ENCODE data around the gene GALM. TPM values are rescaled to one million over a fixed set of nuclear protein-coding genes. Genes with fewer than 3 reads are reported as not detected.
A peak's percentile ranks its signal among the peaks of the same experiment; 100 is the strongest.

Gene GALM
- total and polyA plus RNA-seq, 2 of the 13 experiments (the other 11 are each of a cell fraction or from before 2014, with no cell fraction given): 65.5 to 90.0 TPM

DNA sequence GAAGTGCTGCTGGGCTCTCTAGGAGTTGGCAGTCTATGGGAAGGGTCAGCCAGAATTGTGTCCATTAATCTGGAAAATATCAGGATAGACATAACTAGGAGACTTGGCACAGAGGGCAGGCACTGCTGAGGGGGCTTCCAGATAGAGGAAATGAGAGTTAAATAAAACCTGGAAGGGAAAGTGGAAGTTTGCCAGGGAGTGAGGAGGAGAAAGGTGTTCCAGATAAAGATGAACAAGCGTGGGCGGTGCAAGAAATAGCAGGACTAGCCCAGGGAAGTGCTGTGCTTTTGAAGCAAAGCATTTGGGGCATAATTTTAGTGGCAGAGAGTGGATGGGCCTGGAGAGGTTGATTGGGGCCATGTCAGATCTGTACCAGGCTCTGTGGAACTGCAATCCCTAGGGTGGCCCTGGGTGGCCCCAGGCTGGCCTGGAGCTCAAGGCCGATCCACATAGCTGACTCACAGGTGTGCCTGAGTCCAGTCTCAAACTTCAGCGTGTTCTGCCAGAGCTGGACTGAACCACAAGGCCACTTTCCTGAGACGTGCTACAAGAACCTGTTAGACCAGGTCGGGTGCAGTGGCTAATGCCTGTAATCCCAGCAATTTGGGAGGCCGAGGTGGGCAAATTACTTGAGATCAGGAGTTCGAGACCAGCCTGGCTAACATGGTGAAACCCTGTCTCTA is 26.9 kb downstream of the GALM start (continued):
- TF ChIP-seq THAP11 (CRISPR knock-in tag; IDR thresholded peaks at IDR 0.05): peak; percentile 62
- TF ChIP-seq ZNF746 (CRISPR knock-in tag; IDR thresholded peaks at IDR 0.05): 0 out of 2 replicates have a peak, but pooled peaks have one; percentile 53
- TF ChIP-seq, protein P1, sequence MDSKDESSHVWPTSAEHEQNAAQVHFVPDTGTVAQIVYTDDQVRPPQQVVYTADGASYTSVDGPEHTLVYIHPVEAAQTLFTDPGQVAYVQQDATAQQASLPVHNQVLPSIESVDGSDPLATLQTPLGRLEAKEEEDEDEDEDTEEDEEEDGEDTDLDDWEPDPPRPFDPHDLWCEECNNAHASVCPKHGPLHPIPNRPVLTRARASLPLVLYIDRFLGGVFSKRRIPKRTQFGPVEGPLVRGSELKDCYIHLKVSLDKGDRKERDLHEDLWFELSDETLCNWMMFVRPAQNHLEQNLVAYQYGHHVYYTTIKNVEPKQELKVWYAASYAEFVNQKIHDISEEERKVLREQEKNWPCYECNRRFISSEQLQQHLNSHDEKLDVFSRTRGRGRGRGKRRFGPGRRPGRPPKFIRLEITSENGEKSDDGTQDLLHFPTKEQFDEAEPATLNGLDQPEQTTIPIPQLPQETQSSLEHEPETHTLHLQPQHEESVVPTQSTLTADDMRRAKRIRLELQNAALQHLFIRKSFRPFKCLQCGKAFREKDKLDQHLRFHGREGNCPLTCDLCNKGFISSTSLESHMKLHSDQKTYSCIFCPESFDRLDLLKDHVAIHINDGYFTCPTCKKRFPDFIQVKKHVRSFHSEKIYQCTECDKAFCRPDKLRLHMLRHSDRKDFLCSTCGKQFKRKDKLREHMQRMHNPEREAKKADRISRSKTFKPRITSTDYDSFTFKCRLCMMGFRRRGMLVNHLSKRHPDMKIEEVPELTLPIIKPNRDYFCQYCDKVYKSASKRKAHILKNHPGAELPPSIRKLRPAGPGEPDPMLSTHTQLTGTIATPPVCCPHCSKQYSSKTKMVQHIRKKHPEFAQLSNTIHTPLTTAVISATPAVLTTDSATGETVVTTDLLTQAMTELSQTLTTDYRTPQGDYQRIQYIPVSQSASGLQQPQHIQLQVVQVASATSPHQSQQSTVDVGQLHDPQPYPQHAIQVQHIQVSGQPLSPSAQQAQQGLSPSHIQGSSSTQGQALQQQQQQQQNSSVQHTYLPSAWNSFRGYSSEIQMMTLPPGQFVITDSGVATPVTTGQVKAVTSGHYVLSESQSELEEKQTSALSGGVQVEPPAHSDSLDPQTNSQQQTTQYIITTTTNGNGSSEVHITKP (CRISPR knock-in tag; IDR thresholded peaks at IDR 0.05; ENCODE audit: low read depth): peak; percentile 95
- TF ChIP-seq, protein P2, sequence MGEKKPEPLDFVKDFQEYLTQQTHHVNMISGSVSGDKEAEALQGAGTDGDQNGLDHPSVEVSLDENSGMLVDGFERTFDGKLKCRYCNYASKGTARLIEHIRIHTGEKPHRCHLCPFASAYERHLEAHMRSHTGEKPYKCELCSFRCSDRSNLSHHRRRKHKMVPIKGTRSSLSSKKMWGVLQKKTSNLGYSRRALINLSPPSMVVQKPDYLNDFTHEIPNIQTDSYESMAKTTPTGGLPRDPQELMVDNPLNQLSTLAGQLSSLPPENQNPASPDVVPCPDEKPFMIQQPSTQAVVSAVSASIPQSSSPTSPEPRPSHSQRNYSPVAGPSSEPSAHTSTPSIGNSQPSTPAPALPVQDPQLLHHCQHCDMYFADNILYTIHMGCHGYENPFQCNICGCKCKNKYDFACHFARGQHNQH (CRISPR knock-in tag; IDR thresholded peaks at IDR 0.05): peak; percentile 50; the same call in 1 of the 2 replicates
- no peak for TF ChIP-seq ATF1 (CRISPR knock-in tag; IDR thresholded peaks at IDR 0.05)
- no peak for TF ChIP-seq FOXA1 (IDR thresholded peaks at IDR 0.05)
- TF ChIP-seq FOXA1 (CRISPR knock-in tag; IDR thresholded peaks at IDR 0.05): no peak
- TF ChIP-seq ZNF598 (CRISPR knock-in tag; IDR thresholded peaks at IDR 0.05; ENCODE audit: borderline replicate concordance): 0 out of 2 replicates have a peak, but pooled peaks have one; percentile 56
- TF ChIP-seq ZMYM2 (CRISPR knock-in tag; IDR thresholded peaks at IDR 0.05): peak; percentile 61; the same call in 1 of the 2 replicates
- TF ChIP-seq ZNF501 (CRISPR knock-in tag; IDR thresholded peaks at IDR 0.05): peak; percentile 69
- TF ChIP-seq MXI1 (IDR thresholded peaks at IDR 0.05; ENCODE audit: borderline replicate concordance, low read depth, low read length): peak; percentile 59; the same call in 1 of the 3 replicates
- peak; percentile 75; the same call in 1 of the 2 replicates for TF ChIP-seq ZNF782 (CRISPR knock-in tag; IDR thresholded peaks at IDR 0.05; ENCODE audit: borderline replicate concordance)
- TF ChIP-seq NCOA2 (CRISPR knock-in tag; IDR thresholded peaks at IDR 0.05): peak; percentile 38; the same call in 1 of the 2 replicates
- TF ChIP-seq, protein P3, sequence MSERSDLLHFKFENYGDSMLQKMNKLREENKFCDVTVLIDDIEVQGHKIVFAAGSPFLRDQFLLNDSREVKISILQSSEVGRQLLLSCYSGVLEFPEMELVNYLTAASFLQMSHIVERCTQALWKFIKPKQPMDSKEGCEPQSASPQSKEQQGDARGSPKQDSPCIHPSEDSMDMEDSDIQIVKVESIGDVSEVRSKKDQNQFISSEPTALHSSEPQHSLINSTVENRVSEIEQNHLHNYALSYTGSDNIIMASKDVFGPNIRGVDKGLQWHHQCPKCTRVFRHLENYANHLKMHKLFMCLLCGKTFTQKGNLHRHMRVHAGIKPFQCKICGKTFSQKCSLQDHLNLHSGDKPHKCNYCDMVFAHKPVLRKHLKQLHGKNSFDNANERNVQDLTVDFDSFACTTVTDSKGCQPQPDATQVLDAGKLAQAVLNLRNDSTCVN (CRISPR knock-in tag; IDR thresholded peaks at IDR 0.05; ENCODE audit: borderline replicate concordance): no peak
- TF ChIP-seq IRF2 (CRISPR knock-in tag; IDR thresholded peaks at IDR 0.05): peak; percentile 68
- 0 out of 2 replicates have a peak, but pooled peaks have one; percentile 47 for TF ChIP-seq ZNF230 (CRISPR knock-in tag; IDR thresholded peaks at IDR 0.05)
- TF ChIP-seq TCF7L2 (IDR thresholded peaks at IDR 0.05; ENCODE audit: low read depth, low read length): no peak
- TF ChIP-seq, protein P4, sequence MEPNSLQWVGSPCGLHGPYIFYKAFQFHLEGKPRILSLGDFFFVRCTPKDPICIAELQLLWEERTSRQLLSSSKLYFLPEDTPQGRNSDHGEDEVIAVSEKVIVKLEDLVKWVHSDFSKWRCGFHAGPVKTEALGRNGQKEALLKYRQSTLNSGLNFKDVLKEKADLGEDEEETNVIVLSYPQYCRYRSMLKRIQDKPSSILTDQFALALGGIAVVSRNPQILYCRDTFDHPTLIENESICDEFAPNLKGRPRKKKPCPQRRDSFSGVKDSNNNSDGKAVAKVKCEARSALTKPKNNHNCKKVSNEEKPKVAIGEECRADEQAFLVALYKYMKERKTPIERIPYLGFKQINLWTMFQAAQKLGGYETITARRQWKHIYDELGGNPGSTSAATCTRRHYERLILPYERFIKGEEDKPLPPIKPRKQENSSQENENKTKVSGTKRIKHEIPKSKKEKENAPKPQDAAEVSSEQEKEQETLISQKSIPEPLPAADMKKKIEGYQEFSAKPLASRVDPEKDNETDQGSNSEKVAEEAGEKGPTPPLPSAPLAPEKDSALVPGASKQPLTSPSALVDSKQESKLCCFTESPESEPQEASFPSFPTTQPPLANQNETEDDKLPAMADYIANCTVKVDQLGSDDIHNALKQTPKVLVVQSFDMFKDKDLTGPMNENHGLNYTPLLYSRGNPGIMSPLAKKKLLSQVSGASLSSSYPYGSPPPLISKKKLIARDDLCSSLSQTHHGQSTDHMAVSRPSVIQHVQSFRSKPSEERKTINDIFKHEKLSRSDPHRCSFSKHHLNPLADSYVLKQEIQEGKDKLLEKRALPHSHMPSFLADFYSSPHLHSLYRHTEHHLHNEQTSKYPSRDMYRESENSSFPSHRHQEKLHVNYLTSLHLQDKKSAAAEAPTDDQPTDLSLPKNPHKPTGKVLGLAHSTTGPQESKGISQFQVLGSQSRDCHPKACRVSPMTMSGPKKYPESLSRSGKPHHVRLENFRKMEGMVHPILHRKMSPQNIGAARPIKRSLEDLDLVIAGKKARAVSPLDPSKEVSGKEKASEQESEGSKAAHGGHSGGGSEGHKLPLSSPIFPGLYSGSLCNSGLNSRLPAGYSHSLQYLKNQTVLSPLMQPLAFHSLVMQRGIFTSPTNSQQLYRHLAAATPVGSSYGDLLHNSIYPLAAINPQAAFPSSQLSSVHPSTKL (CRISPR knock-in tag; IDR thresholded peaks at IDR 0.05): peak; percentile 80
- no peak for TF ChIP-seq ZNF333 (CRISPR knock-in tag; IDR thresholded peaks at IDR 0.05; ENCODE audit: borderline replicate concordance)
- no peak; the same call in 1 of the 2 replicates for TF ChIP-seq KAT7 (CRISPR knock-in tag; IDR thresholded peaks at IDR 0.05; ENCODE audit: borderline replicate concordance)

Measured in HepG2 (cell line).